Hippocampal formation (tissue), 2 donors: Measurements from ENCODE around the gene SPAG4.

Source experiments
- DNase-seq, 2 donors: peaks; one replicate each; lab custom pipeline; 2025; lab: John Stamatoyannopoulos, UW

The SPAG4 gene

DNA sequence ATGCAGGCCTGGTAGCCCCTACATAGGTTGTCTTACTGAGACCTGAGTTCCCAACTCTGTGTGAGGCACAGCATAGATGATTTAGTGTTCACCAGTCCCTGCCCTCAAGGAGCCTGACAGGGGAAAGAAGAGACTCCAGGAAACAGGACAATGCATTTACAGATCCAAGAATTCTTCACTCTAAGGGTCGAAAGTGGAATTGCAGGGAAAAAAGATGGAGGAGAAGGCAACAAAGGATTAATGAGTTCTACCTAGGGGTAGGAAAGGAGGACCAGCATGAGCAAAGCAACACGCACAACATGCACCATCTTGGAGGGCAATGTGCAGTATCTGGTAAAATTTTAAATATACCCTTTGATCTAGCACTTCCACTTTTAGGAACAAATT, 5.9 kb downstream of the SPAG4 start:
- DNase-seq: no peak

- no peak for DNase-seq
These were observed 10.2 kb downstream of the SPAG4 start for GRCh38 chr20:35625584-35626385.

GRCh38 chr20:35626386-35627001, 10.9 kb downstream of the SPAG4 start:
- no peak for DNase-seq

DNA sequence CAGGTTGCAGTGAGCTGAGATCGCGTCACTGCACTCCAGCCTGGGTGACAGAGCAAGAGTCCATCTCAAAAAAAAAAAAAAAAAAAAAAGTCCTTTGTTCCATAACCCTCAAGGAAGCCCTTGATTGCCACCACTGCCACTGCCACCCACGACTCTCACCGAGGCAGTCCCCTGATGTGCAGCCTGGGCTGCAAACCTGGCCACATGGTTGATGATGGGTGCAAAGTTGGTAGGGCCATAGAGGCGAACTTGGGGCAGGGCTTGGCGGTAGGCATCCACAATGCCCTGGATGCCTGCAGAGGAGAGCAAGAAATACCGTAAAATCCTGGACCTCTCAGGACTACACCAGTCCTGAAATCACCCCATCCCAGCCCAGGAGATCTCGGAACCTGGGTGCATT, 11.5 kb downstream of the SPAG4 start:
- no peak for DNase-seq

DNA sequence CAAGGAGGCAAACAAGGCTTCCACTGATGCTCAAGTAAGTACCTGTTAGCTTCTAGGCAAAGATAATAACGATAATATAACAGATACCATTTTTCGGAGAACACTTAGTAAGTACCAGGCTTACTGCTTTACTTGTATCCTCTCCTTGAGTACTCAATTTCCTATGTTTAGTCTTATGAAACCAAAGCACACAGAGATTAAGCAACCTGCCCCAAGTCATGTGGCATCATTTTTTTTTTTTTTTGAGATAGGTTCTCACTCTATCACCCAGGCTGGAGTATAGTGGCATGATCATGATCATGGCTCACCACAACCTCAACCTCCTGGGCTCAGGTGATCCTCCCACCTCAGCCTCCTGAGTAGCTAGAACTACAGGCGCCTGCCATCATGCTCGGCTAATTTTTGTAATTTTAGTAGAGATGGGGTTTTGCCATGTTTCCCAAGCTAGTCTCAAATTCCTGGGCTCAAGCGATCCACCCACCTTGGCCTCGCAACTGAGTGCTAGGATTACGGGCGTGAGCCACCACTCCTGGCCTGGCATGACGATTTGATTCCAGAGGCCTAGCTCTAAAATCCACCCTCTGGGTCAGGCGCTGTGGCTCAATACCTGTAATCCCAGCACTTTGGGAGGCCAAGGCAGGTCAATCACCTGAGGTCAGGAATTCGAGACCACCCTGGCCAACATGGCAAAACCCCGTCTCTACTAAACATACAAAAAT, 14.0 kb downstream of the SPAG4 start:
- no peak for DNase-seq

GRCh38 chr20:35630636-35631035, 15.0 kb downstream of the SPAG4 start:
- no peak for DNase-seq

GRCh38 chr20:35632539-35633115, 17.0 kb downstream of the SPAG4 start:
- DNase-seq: no peak

DNA sequence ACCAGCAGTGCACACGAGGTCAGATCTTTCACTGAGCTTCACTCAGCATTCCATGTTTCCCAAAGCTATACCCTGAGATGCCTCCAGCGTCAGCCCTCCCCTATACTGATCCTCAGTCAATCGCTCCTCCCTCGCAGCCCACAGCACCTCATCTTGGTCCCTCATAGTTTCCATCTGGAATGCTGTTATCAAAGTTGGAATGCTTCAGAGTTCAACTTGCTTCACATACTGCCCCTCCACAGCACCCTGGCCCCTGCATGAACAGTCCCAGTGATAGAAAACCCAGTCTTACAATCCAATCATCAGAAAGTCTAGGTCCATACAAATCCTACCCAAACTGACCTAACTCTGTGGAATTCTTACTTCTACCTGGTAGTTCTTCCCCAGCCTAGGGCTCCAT, 20.0 kb downstream of the SPAG4 start:
- no peak for DNase-seq

GRCh38 chr20:35636095-35636494, 20.5 kb downstream of the SPAG4 start:
- DNase-seq: no peak

- DNase-seq: no peak
These were observed 21.6 kb downstream of the SPAG4 start for GRCh38 chr20:35637276-35637675.

GRCh38 chr20:35638751-35639150, 23.1 kb downstream of the SPAG4 start:
- no peak for DNase-seq

GRCh38 chr20:35640724-35641123, 25.1 kb downstream of the SPAG4 start:
- no peak for DNase-seq

- no peak for DNase-seq
These were observed 26.1 kb downstream of the SPAG4 start for GRCh38 chr20:35641743-35642142.

GRCh38 chr20:35643045-35643444, 27.4 kb downstream of the SPAG4 start:
- DNase-seq: no peak

DNA sequence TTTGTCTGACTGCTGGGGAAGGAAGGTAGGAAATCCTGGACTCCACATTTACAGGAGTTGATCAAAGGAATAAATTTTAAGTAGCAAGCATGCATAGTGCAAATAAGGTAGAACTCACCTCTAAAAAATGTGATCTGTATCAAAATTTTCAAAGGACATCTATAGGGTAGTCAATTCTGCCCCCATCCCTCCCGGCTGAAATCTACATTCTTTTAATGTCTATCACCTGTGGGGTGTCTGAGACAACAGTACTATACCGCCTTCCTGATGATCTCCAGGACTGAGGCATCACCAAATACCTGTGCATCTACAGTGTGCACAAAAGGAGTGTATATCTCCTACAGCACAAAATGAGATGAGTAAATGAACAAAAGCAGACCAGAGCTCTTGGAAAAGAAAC, 29.2 kb downstream of the SPAG4 start:
- DNase-seq: no peak

- DNase-seq: no peak
These were observed 33.2 kb downstream of the SPAG4 start for GRCh38 chr20:35648836-35649235.

DNA sequence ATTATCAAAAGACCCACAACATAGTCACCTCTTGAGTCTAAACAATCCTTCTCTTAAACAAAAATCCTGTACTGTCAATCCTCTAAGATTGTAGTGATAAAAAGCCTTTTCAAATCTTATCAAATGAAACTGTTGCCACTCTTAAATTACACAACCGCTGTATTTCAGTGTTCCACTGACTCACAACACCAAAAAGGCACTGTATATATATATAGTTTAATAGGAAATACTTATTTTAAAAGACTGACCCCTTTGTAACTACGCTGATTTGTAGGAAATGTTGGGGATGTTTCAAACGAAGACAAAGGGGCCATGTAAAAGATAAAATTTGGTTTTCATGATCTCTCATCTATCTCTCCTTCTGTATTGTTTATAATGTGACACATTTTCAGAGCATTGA, 35.0 kb downstream of the SPAG4 start:
- DNase-seq: no peak

- DNase-seq: no peak
These were observed 36.3 kb downstream of the SPAG4 start for GRCh38 chr20:35651958-35652357.

GRCh38 chr20:35652641-35653429, 37.2 kb downstream of the SPAG4 start:
- DNase-seq: no peak

- DNase-seq: no peak
These were observed 37.8 kb downstream of the SPAG4 start for GRCh38 chr20:35653430-35653734.

GRCh38 chr20:35653893-35654292, 38.3 kb downstream of the SPAG4 start:
- no peak for DNase-seq

GRCh38 chr20:35654415-35654814, 38.8 kb downstream of the SPAG4 start:
- DNase-seq: no peak
